GM21737 (cell line): ENCODE data around the gene GOT1.

ENCODE experiments used
- ATAC-seq: cut with Tn5 transposase; IDR thresholded peaks from one replicate; pipeline ENCODE4 v1.9.1; 2021; ENCODE audit warnings: mild to moderate bottlenecking, moderate library complexity; ENCODE audit not compliant: unreplicated experiment

Gene GOT1

DNA sequence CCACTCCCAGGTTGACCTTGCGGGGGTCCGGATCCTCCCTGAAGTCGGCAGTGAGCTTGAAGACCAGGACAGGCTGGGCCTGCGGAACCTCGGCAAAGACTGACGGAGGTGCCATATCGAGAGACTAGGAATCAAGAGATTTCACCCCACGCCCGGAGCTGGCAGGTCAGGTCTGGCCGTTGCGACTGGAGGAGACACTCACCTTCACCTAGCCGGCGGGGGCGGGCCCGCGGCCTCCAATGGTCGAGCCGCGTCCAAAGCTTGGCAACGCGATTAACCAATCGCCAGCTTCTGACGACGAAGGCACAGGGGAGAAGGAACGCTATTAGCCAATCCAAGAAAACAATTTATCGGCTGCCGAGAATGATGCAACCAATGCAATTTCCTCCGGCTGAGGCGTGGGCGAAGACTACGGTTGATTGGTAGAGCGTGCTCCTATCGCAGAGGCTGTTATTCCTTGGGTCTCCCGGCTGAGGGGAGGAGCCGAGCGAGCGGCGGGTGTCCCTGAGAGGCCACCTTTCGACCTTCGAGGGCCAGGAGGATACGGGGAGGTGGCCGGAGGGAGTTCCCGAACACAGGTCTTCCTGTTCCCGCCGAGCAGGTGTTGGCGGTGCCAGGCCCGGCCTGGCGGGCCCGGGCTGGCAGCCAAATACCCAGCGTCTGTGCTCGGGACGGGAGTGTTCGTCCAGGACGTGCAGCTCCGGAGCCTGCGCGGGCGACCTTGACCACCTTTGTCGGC, at the start of gene GOT1:
Gene GOT1 (minus strand): TSS at position 174 of the 739 bp plus-strand sequence. CDS start 59 bp downstream, at position 115.
- peak; percentile 95 for ATAC-seq

DNA sequence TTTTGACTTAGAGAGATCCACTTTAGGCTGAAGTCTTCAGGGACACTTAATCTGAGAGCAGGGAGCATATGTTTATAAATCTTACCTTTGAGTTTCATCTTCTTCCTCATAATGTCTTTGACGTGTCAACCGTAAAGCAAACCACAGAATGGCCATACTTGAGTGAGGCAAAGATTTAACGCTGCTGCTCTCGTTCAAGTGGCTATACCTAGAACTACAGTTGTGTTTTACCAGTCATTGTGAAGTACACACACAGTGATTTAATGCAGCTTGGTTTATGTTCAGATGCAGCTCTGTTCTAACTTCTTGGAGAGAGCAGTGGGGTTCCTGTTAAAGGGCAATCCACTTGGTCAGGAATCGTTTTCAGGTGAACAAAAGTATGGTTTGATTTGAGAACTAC, 39.9 kb upstream of the GOT1 start:
- no peak for ATAC-seq

DNA sequence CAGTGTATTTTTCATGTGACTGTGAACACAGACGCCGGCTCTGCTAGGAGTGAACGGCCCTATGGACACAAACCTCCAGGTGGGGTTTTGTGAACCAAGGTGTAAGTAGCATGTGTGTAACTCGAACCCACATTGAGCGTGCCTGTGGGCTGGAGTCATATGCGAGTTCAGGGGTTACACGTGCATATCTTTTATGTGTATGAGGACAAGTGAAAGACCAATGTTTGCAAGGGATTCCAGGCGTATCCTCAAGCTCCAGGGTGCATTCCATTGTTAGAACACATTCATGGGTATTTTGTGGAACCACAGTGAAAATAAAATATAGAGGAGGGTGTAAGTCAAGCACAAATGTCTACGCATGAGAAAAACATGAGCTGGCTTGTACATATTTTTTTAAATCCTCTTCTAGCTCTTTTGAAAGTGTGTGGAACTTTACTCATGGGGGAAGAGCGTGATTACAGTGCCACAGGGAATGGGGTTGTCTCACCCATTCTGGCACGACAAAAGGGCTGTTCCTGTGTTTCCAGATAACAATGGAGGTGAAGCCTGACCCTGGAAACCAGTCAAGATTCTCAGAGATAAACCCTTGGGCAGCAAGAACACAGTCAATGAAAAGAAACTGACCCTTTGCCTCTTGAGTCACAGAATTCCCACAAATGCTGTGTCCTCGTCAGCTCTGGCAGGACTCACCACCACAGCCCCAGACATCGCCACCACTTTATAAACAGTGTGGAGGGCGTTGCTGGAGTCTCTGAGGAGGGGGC, 37.0 kb upstream of the GOT1 start:
- no peak for ATAC-seq

DNA sequence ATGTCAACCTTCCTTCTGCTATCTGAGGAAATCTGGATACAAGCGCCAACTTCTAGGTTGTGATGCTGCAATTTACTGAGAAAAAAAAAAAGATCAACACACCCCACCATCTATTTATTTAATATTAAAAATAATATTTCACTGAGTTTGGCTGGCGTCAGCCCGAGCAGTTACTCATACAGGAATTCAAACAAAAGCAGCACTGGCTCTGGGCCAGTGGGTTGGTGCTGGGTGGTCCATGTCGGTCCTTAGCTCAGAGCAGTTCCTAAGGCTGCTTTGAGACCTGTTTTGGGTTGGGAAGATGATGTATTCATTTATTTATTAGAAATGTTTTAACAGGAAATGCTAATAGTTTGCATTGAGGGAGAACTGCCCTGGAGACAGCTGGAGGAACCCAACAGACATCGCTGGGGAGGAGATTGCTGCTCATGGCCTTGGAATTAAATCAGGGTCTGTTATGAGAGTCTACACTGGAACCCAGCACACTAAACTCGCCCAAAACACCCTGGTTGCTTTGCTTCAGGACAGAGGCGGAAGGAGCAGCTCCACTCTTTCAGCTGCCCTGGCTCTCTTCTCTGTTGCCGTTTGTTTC, 36.3 kb upstream of the GOT1 start:
- no peak for ATAC-seq

DNA sequence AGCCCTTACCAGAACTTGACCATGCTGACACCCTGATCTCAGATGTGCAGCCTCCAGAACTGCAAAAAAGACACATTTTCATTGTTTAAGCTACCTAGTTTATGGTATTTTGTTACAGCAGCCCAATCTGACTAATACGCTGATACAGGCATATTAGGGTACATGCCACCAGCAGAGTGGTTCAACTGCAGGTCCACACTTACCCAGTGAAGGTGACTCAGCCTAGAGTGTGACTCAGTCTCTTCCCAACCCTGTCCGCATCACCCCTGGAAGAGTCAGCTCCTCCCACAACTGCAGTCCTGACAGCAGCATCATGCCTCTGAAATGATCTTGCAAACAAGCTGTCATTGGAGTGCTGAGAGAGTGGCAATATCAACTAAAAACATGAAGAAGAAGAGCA, 30.8 kb upstream of the GOT1 start:
- ATAC-seq, result no peak

DNA sequence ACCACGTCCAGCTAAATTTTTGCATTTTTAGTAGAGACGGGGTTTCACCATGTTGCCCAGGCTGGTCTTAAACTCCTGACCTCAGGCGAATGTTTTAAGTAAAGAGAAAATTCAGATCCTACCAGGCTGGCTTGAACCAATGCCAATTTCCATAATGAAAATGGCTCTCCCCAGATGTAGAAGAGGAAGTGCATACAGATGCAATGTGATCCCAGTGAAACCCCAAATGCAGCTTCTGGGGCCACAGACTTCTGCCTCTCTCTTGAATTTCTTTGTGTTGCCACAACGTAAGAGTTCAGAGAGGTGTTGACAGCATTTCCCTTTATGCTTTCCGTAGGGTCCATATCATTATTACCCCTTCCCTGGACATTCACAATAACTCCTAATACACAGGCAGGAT, 29.6 kb upstream of the GOT1 start:
- no peak for ATAC-seq

DNA sequence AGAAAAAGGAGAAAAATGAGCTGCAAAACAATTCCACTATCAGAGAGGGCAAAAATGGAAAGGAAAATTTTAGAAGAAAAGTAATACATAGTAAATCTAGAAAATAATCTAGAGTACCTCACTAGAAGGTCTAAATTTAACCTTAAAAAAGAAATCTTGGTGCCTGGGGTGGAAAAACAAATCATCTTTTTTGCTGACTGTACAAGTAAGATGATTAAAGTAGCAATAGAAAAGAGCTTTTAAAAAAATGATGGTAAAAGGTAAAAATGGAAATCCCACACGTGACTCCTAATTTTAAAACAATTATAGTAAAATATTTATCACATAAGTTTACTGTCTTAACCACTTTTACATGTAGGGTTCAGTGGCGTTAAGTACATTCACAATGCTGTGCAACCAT, 28.8 kb upstream of the GOT1 start:
- no peak for ATAC-seq

DNA sequence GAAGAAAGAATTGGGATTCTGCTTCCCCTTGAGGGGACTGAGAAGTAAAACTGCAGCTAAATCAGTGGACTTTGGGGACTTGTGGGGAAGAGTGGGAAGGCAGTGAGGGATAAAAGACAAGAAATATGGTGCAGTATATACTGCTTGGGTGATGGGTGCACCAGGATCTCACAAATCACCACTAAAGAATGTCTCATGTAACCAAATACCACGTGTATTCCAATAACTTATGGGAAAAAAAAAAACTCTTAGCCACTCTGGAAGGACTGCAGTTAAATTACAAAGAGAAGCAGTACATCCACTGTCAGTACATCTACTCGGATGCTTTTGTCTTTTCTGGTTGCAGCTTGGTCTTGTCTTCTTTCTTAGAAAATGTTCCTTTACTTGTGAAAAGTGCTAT, 27.4 kb upstream of the GOT1 start:
- ATAC-seq, result no peak

DNA sequence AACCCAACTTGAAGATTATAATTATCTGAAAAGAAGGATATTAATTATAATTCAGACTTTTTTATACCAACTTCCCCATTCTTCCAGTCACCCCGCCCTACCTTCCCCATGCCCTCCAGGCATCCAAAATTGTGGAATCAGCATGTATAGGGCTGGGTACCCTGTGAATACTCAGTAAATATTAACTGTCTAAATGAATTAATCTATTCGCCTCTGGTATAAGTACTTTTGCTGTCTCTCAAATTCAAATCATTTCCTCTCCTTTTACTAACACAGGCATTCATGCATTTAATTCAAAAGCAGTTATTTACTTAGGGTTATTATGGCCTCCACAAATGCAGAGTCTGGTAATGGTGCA, 26.5 kb upstream of the GOT1 start:
- ATAC-seq, result no peak

DNA sequence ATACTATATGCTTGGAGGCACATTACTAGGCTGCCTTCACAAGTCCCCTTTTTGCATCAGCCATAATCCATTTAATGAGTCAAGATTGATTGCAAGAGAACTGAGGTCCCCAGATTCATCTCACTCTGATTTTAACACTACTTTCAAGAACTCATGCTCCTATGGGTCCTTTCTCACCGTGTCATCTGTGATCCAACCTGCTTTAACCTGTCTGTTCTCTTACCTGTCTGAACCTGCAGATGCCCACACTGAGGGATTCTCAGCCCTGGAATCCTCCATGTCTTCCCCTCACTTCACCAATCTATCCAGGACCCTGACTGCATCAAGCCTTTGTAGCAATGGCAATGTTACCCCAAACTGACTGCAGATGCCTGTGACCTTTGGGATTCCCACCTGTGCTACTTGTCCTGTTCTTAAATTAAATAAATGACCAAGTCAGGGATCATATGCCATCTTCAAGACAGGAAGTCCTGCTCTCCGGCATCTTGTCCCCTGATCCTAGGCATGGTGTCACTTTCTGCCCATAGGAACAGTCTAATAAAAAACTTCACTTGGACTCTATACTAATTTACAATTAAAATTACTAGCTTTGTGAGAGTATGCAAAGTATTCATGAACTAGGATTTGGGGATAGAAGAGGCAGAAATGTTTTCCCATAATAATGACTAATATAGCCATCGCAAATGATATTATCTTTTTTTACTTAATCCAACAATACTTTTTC, 25.9 kb upstream of the GOT1 start:
- ATAC-seq, result no peak

DNA sequence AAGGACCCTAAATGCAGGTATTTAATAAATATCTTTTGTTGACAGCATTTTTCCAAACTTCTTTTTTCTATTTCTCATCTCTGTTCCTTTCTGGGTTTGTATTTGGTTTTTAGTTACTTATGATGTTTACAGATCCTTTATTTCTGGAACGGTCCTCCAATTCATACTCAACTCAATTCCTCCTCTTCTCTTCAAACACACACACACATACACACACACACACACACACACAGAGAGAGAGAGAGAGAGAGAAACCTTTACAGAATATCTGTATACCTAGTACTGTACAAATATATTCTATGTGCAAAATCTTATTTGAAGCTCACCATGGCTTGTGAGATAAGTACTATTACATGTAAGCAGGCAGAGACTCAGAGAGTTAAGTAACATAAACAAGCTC, 21.6 kb upstream of the GOT1 start:
- no peak for ATAC-seq

DNA sequence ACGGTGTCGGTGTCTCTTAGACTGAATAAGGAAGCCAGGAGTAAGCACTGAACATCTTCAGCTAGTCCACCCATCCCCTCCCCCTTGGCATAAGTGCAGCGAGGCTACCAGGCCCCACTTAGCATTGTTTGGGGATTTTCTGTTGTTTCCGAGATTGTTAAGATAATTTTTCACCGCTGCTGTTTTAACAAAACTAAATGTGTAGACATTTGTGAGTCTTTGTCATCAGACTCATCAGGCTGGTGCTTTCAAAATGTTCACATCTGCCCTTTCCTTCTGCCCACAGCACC, 21.0 kb upstream of the GOT1 start:
- ATAC-seq, result no peak

DNA sequence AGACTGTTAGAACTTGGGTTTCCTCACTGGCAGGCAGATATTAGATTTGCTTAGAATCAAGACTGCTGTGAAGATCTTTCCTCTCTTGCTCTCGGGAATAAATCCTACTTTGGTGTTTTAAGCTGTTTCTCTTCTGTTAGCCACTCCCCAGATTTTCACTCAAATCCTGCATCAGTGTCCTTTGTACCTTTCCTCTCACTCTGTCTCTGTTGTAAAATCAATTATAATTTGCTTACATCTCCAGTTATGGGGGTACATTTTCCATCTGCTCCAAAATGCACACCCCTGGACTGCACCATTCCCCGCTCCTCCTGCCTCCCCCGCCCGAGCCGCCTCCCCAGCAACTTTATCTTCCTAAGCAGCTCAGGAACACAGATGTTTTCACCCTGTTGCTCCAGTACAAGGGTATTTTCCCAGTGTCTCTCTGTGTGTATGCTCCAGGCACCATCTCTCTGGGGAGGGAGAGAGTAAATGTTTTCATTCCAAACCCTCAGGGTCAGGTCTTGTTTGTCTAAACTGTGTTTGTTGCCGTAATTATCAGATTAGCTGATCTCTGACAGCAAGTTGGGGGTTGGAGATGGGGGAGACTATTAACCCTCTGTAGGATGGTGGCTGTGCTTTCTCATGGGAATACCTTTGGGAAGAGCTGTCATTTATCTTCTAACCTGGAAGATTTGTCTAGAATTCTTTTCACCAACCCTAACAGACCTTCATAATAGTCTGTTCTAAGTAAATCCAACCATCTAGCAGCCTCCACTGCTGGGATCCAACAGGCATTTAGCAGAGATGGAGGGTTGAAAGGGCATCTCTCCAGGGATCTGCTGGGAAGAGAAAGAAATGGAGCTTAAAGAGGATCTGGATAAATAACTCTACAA, 20.4 kb upstream of the GOT1 start:
- no peak for ATAC-seq

DNA sequence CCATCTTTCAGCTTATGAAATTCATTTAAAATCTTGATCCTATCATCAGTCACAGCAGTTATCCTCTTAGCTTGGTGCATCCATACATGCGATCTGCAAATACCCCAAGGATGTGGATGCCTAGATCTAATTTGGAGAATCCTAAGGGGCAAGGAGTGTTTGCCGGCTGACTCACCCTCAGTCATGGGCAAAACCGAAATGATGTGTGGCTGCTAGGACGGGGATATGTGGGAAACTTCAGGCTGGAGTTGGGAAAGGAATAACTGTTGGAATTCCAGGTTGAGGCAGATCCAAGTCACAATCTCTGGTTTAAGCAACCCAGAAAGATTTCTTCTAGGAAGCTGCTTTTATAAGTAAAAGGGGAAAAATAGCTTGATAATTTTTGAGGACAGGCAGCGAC, 19.7 kb upstream of the GOT1 start:
- ATAC-seq, result no peak

DNA sequence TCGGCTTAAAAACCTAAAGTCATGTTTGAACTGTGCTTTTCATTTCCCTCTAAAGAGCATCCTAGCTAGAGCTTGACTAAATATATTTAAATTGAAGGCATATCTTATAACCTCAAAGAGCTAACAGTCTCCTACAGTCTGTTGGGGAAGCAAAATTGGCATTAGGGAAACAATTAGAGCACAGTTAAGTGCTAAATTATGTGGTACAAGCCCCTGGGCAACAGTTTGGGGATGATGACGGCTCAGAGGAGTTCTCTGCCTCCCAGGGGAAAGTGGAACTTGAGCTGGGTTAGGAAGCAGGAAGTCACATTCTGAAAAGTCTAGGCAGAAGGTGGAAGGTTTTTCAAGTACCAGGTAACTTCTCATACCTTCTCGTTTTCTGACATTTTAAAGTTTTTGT, 18.6 kb upstream of the GOT1 start:
- ATAC-seq, result no peak

DNA sequence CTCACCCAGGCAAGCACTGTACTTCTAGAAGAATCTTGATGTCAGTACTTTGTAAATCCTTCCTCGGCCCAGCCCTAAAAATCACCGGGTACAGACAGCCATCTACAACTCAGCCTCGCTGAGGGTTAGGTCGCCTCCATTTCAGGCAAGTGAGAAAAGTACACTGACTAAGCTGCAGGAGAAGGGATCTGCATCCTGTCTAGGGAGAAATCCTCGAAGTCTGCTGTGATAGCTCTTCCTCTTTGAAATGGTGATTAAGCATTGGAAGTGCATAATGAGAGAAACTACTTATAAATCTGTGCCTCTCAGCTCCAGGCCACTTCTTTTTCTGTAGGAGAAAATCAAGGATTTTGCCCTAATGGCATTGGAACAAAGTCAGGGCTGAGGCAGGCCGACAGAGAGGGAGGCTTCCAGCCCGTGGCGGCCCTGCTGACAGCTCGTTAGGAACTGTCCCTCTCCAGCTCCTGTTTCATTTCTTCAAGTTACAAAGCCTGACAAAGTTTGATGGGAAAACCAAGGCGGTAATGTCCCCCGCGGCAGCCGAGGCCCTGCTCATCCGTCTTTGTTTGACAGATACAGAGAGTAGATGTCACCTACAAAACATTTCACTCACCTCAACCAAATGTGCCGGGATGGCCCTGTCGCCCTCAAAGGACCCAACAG, 14.1 kb upstream of the GOT1 start:
- no peak for ATAC-seq

DNA sequence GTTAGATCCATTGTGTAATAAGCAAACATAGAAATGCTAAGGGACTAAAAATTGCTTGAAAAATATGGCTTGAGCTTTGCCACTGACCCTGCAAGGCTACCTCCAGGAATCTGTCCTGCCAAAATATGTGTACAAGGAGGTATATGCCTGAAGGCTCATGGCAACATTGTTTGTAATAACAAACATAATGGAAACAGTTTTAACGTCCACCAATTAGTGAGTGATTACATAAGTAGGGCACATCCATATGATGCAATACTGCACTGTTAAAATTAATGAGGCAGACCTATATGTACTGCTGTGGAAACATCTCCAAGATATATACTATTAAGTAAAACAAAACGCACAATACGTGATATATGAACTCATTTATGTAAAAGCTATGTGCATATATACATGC, 13.1 kb upstream of the GOT1 start:
- ATAC-seq, result no peak

DNA sequence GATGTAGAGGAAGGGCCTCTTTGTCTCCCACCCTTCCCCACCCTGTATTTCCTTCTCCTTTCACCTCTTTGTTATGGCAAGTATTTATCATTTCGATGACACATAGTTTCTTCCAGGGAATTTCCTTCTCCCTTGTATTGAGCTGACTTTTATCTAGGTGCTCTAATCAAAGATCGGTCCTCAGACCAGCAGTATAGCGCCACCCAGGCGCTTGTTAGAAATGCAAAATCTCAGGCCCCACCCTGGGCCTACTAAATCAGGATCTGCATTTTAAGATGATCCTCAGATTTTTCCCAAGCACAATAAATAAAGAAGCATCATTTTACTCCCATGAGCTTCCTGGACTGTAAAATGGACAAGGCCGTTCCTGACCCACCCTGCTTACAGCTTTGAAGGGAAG, 12.0 kb upstream of the GOT1 start:
- no peak for ATAC-seq

DNA sequence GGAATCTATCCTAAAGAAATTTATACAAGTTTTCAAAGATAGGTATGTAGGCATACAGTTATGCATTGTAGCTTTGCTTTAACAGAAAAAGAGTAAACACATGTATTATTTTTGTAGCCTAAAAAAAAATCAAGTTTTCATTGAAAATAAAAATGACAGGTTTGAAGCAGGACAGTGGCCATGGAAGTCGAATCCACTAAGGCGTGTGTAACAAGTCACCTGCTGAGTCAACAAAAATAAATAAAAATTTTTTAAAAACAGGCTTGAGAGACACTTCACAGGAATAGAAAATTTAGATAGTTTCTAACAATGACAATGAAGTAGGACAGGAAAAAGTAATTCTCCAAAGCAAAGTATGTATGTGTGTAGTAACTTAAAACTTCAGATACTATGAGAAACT, 8.5 kb upstream of the GOT1 start:
- no peak for ATAC-seq

DNA sequence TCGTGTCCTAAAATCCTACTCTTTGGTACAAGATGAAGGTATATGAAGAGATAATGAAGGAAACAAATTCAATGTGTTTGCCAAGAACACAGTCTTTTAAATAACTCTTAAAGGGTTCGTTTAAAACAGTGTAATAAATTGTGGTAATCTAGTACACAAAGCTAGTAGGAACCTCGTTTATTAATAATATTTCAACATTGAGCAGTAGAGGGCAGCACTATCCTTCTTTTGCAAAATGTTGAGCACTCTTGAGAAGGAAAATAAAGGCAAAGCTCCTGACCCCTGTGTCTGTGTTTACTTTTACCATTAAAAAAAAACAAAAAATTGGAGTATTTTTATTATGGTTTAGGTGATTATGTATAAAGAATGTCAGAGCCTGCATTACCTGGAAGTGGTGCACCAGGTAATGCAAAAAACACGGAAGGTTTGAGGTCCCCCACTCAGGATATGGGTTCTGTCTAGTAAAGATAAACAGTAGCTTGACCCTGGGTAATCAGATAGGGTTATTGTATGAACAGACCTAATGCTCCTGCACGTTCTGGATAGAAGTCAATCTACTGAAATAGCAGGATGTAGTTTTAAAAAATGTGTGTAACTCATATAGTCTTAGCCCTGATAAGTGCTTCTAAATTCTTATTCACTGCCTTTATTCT, 5.7 kb upstream of the GOT1 start:
- no peak for ATAC-seq
